HepG2 (cell line): ENCODE measurements around the gene PALMD. TPM values are rescaled to one million over a fixed set of nuclear protein-coding genes. Genes with fewer than 3 reads are reported as not detected.

Experiments
- ATAC-seq: fragments of 200-7000 bp; cut with Tn5 transposase; 3 replicates; pipeline ENCODE4 v1.9.1; 2020; ENCODE audit warnings: mild to moderate bottlenecking, moderate library complexity
- BruUV-seq: library from RNA; stranded (reverse); fragments of 400-500 nt; replicated peaks from 2 replicates; lab custom pipeline; 2021; lab: Mats Ljungman, UMichigan
- CTCF ChIA-PET: fragments of 300-600 bp; formaldehyde crosslinking; extraction: SDS; loops from one replicate; lab custom pipeline; 2021; ENCODE audit warnings: low total read pairs, inconsistent platforms, low intra/inter-chr PET ratio; lab: Yijun Ruan, JAX
- POLR2A ChIA-PET: fragments of 350-600 bp; sonication (Branson Sonifier 250); formaldehyde crosslinking; loops from one replicate; lab custom pipeline; 2020; ENCODE audit warnings: antibody characterized with exemption, inconsistent platforms; lab: Yijun Ruan, JAX
- DNase-seq: peaks from one replicate; pipeline ENCODE4 v3.0.0-alpha.2; 2015; ENCODE audit warnings: low spot score
- FAIRE-seq: peaks from 3 replicates; lab custom pipeline; 2011; peaks lifted over from hg19 to GRCh38; lab: Jason Lieb, UNC
- H2AFZ ChIP-seq: one replicate; pipeline ENCODE4 v1.6.1; 2011; ENCODE audit warnings: low read length, inconsistent platforms
- H3K27ac ChIP-seq: fragments of 300-600 bp; 3 replicates; pipeline ENCODE4 v1.8.0; 2011; ENCODE audit warnings: mixed run types, mild to moderate bottlenecking, mixed read lengths, low read length, inconsistent platforms; ENCODE audit not compliant: insufficient read depth; ENCODE audit errors: extremely low read length
- H3K27me3 ChIP-seq, 2 experiments: fragments of 200-600 bp in 1 of 2; 2 replicates in 1 of 2; 3 replicates in 1 of 2; pipeline versions ENCODE4 v1.6.0 to v1.8.0; 2011; ENCODE audit warnings: low read length in 2 of 2, mild to moderate bottlenecking in 2 of 2, moderate library complexity in 2 of 2, inconsistent platforms in 1 of 2; ENCODE audit not compliant: insufficient read depth in 2 of 2, control insufficient read depth in 1 of 2
- H3K36me3 ChIP-seq, 2 experiments: fragments of 200-600 bp in 1 of 2; replicated peaks in 1 of 2; 2 replicates in 1 of 2; 3 replicates in 1 of 2; pipeline versions ENCODE4 v1.5.1 to v1.8.0; 2011; ENCODE audit warnings: low read length in 2 of 2, inconsistent platforms in 1 of 2; ENCODE audit not compliant: insufficient read depth in 2 of 2, control insufficient read depth in 1 of 2
- H3K4me1 ChIP-seq: 2 replicates; pipeline ENCODE4 v1.5.1; 2012; ENCODE audit warnings: low read length, inconsistent platforms; ENCODE audit not compliant: insufficient read depth
- H3K4me2 ChIP-seq: 2 replicates; pipeline ENCODE4 v1.6.0; 2011; ENCODE audit warnings: low read depth, low read length, inconsistent platforms
- H3K4me3 ChIP-seq, 3 experiments: fragments of 200-600 bp in 1 of 3; sonication (generic), shearing (Covaris generic) in 1 of 3; replicated peaks in 1 of 3; 2 replicates each; pipeline ENCODE4 v1.5.1; 2011 to 2016; ENCODE audit warnings: low read length in 3 of 3, inconsistent platforms in 2 of 3, low read depth in 2 of 3, mild to moderate bottlenecking in 2 of 3, control low read depth in 1 of 3, mixed read lengths in 1 of 3; ENCODE audit not compliant: insufficient read depth in 1 of 3
- H3K79me2 ChIP-seq: one replicate; pipeline ENCODE4 v1.6.1; 2011; ENCODE audit warnings: low read length, inconsistent platforms; ENCODE audit not compliant: insufficient read depth
- H3K9ac ChIP-seq: 2 replicates; pipeline ENCODE4 v1.6.0; 2011; ENCODE audit warnings: mild to moderate bottlenecking, low read depth, low read length, inconsistent platforms; ENCODE audit not compliant: insufficient read depth
- H3K9me3 ChIP-seq: 2 replicates; pipeline ENCODE4 v1.5.1; 2012; ENCODE audit warnings: mild to moderate bottlenecking, low read length
- H4K20me1 ChIP-seq: 2 replicates; pipeline ENCODE4 v1.6.0; 2011; ENCODE audit warnings: inconsistent platforms, mild to moderate bottlenecking, low read length, moderate library complexity; ENCODE audit not compliant: insufficient read depth
- AKAP8 ChIP-seq: sonication (generic); formaldehyde crosslinking; IDR thresholded peaks from 2 replicates; pipeline ENCODE4 v1.5.1; 2020; ENCODE audit warnings: mild to moderate bottlenecking, missing genetic modification reagents
- FLYWCH1 ChIP-seq: sonication (generic); formaldehyde crosslinking; IDR thresholded peaks from 2 replicates; pipeline ENCODE4 v1.8.1; 2023; ENCODE audit warnings: mild to moderate bottlenecking, missing genetic modification reagents
- MEIS1 ChIP-seq: sonication (generic); formaldehyde crosslinking; IDR thresholded peaks from 2 replicates; pipeline ENCODE4 v1.9.0; 2021; ENCODE audit warnings: mild to moderate bottlenecking, missing genetic modification reagents, moderate library complexity, borderline replicate concordance
- SALL1 ChIP-seq: sonication (generic); formaldehyde crosslinking; IDR thresholded peaks from 2 replicates; pipeline ENCODE4 v1.8.0; 2022; ENCODE audit warnings: mild to moderate bottlenecking, missing genetic modification reagents
- SUZ12 ChIP-seq: fragments of 150-350 bp; IDR thresholded peaks from 2 replicates; pipeline ENCODE4 v1.6.1; 2014; ENCODE audit warnings: low read depth, low read length
- ZNF367 ChIP-seq: sonication (generic); formaldehyde crosslinking; IDR thresholded peaks from 2 replicates; pipeline ENCODE4 v1.4.0; 2020; ENCODE audit warnings: missing genetic modification reagents, borderline replicate concordance
- ZNF839 ChIP-seq: sonication (generic); formaldehyde crosslinking; IDR thresholded peaks from 2 replicates; pipeline ENCODE4 v1.4.0; 2020; ENCODE audit warnings: missing genetic modification reagents, mild to moderate bottlenecking, borderline replicate concordance
- WGBS: methylation state at CpG from one replicate; pipeline ENCODE4 v1.1.6; 2017; ENCODE audit warnings: low lambda C conversion rate; 5-methylcytosine and 5-hydroxymethylcytosine counted together
- in situ Hi-C: cut with HindIII; loops from 2 replicates; pipeline ENCODE4 v1.10.0; 2017; ENCODE audit warnings: low pct_unique_long_range_greater_than_20kb; ENCODE audit not compliant: extremely low pct_ligation_motif_present
- intact Hi-C: fragments of 100-400 bp; cut with micrococcal nuclease; formaldehyde crosslinking; loops from one replicate; pipeline ENCODE4 v1.10.0; 2022; ENCODE audit not compliant: unreplicated experiment
- polyA plus RNA-seq, 8 experiments: library from polyadenylated mRNA; depleted of rRNA in 3 of 8; stranded (reverse) in 7 of 8; unstranded in 1 of 8; fragments of >200 nt; fragmentation: Illumina TruSeq in 4 of 8; extraction: Trizol in 4 of 8; gene quantifications; 2 replicates each; pipeline versions ENCODE4 v1.2.1 to v1.2.3, GENCODE V29; 2011 to 2016; ENCODE audit warnings: low read depth in 4 of 8, missing spikeins in 1 of 8, mixed read lengths in 1 of 8; ENCODE audit not compliant: insufficient read depth in 1 of 8
- total RNA-seq, 5 experiments: library from RNA; depleted of rRNA; stranded (reverse); fragments of >200 nt; fragmentation: Illumina TruSeq; extraction: Trizol; gene quantifications; 2 replicates each; pipeline ENCODE4 v1.2.3, GENCODE V29; 2016; ENCODE audit warnings: low read depth in 1 of 5
- TF ChIP-seq, protein P1 (sequence below): sonication (generic); formaldehyde crosslinking; conservative IDR thresholded peaks from 2 replicates; pipeline ENCODE4 v1.8.0; 2022; ENCODE audit warnings: missing genetic modification reagents
- TF ChIP-seq, protein P2 (sequence below): sonication (generic); formaldehyde crosslinking; IDR thresholded peaks from 2 replicates; pipeline ENCODE4 v1.4.0; 2020; ENCODE audit warnings: missing genetic modification reagents, borderline replicate concordance
- TF ChIP-seq, protein P3 (sequence below): sonication (generic); formaldehyde crosslinking; IDR thresholded peaks from 2 replicates; pipeline ENCODE4 v1.8.0; 2022; ENCODE audit warnings: mild to moderate bottlenecking, missing genetic modification reagents, moderate library complexity
- TF ChIP-seq, protein P4 (sequence below): sonication (generic); formaldehyde crosslinking; IDR thresholded peaks from 2 replicates; pipeline ENCODE4 v1.5.1; 2020; ENCODE audit warnings: mild to moderate bottlenecking, missing genetic modification reagents, moderate library complexity
- TF ChIP-seq, protein P5 (sequence below): sonication (generic); formaldehyde crosslinking; conservative IDR thresholded peaks from 2 replicates; pipeline ENCODE4 v1.5.0; 2020; ENCODE audit warnings: missing genetic modification reagents

The PALMD gene
- total and polyA plus RNA-seq, 2 of the 13 experiments (the other 11 are each of a cell fraction or from before 2014, with no cell fraction given), result 5.5 to 31.1 TPM

DNA sequence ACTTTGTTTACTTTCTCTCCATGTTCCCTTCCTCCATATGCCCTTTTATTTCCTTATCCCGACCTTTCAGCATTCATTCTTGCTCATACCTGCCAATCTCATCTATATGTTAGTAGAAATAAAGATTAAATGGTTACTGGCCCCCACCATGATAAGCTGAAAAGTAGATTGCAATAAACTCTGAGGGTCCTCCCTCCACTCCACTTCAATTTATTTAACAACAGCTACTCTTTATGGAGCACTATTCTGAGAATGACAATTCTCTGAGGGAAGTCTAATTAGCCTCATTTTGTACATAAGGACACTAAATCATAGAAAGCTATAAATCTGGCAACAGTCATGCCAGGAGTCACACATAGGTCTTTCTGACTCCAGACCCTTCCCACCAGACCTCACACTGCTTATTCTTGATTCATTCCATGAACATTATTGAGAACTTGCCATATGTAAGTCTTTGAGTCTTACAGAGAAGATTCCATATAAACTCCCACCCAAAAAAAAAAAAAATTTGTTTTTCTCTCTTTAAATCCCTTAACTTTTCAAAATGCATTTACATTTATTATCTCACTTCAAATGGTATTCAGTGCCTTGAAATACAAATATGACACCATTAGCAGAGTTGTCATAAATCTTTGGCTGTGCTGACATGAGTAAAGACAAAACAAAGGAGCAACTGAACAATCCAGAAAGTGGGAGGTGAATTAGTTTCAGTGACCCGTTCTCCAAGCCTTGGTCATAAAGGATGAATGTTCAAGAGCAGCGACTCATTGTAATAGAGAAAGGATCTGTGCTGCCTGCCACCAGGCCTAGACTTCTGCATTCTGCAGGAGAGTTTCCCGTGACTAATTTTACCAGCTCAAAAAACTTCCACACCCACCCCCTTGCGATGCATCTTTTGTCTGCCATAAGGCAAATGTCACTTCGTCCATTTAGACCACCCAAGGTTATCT is 28.5 kb downstream of the PALMD start:
- Histone ChIP-seq H2AFZ (no peak overlapping the region), H3K79me2 (no peaks in the 10 kb centered on the region), H3K4me1 (0 out of 2 replicates have a peak, but pooled peaks cover 7% of the 10 kb centered on the region), H3K4me3 (no peak overlapping the region), H4K20me1 (no peaks in the 10 kb centered on the region), H3K27me3 (no peaks in the 10 kb centered on the region), H3K9ac (no peak overlapping the region), H3K27ac (no peak overlapping the region), H3K9me3 (no peaks in the 10 kb centered on the region), H3K4me2 (no peak overlapping the region), H3K36me3 (peaks cover 15 to 66% of the 10 kb centered on the region in 2 experiments)
- POLR2A ChIA-PET, result no interaction called here
- FAIRE-seq (no peak), ATAC-seq (no peak), DNase-seq (no peak)
- in situ Hi-C loops (no loop called here), intact Hi-C loops (no loop called here)
- 89% methylated on average over 6 of the region's 6 CpGs for WGBS
- CTCF ChIA-PET, result no interaction called here
- no TSS peak for BruUV-seq
- no peak for TF ChIP-seq ZNF367 (CRISPR knock-in tag)
- no peak for TF ChIP-seq SALL1
- TF ChIP-seq MEIS1, result no peak
- no peak for TF ChIP-seq ZNF839 (CRISPR knock-in tag)
- TF ChIP-seq, protein P1, sequence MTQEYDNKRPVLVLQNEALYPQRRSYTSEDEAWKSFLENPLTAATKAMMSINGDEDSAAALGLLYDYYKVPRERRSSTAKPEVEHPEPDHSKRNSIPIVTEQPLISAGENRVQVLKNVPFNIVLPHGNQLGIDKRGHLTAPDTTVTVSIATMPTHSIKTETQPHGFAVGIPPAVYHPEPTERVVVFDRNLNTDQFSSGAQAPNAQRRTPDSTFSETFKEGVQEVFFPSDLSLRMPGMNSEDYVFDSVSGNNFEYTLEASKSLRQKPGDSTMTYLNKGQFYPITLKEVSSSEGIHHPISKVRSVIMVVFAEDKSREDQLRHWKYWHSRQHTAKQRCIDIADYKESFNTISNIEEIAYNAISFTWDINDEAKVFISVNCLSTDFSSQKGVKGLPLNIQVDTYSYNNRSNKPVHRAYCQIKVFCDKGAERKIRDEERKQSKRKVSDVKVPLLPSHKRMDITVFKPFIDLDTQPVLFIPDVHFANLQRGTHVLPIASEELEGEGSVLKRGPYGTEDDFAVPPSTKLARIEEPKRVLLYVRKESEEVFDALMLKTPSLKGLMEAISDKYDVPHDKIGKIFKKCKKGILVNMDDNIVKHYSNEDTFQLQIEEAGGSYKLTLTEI, result no peak
- no peak for TF ChIP-seq FLYWCH1 (CRISPR knock-in tag)
- TF ChIP-seq, protein P2, sequence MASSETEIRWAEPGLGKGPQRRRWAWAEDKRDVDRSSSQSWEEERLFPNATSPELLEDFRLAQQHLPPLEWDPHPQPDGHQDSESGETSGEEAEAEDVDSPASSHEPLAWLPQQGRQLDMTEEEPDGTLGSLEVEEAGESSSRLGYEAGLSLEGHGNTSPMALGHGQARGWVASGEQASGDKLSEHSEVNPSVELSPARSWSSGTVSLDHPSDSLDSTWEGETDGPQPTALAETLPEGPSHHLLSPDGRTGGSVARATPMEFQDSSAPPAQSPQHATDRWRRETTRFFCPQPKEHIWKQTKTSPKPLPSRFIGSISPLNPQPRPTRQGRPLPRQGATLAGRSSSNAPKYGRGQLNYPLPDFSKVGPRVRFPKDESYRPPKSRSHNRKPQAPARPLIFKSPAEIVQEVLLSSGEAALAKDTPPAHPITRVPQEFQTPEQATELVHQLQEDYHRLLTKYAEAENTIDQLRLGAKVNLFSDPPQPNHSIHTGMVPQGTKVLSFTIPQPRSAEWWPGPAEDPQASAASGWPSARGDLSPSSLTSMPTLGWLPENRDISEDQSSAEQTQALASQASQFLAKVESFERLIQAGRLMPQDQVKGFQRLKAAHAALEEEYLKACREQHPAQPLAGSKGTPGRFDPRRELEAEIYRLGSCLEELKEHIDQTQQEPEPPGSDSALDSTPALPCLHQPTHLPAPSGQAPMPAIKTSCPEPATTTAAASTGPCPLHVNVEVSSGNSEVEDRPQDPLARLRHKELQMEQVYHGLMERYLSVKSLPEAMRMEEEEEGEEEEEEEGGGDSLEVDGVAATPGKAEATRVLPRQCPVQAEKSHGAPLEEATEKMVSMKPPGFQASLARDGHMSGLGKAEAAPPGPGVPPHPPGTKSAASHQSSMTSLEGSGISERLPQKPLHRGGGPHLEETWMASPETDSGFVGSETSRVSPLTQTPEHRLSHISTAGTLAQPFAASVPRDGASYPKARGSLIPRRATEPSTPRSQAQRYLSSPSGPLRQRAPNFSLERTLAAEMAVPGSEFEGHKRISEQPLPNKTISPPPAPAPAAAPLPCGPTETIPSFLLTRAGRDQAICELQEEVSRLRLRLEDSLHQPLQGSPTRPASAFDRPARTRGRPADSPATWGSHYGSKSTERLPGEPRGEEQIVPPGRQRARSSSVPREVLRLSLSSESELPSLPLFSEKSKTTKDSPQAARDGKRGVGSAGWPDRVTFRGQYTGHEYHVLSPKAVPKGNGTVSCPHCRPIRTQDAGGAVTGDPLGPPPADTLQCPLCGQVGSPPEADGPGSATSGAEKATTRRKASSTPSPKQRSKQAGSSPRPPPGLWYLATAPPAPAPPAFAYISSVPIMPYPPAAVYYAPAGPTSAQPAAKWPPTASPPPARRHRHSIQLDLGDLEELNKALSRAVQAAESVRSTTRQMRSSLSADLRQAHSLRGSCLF (CRISPR knock-in tag), result no peak
- TF ChIP-seq, protein P3, sequence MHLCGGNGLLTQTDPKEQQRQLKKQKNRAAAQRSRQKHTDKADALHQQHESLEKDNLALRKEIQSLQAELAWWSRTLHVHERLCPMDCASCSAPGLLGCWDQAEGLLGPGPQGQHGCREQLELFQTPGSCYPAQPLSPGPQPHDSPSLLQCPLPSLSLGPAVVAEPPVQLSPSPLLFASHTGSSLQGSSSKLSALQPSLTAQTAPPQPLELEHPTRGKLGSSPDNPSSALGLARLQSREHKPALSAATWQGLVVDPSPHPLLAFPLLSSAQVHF, result no peak
- no peak for TF ChIP-seq SUZ12
- TF ChIP-seq, protein P4, sequence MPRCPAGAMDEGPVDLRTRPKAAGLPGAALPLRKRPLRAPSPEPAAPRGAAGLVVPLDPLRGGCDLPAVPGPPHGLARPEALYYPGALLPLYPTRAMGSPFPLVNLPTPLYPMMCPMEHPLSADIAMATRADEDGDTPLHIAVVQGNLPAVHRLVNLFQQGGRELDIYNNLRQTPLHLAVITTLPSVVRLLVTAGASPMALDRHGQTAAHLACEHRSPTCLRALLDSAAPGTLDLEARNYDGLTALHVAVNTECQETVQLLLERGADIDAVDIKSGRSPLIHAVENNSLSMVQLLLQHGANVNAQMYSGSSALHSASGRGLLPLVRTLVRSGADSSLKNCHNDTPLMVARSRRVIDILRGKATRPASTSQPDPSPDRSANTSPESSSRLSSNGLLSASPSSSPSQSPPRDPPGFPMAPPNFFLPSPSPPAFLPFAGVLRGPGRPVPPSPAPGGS (CRISPR knock-in tag), result no peak
- TF ChIP-seq AKAP8 (CRISPR knock-in tag), result no peak
- TF ChIP-seq, protein P5, sequence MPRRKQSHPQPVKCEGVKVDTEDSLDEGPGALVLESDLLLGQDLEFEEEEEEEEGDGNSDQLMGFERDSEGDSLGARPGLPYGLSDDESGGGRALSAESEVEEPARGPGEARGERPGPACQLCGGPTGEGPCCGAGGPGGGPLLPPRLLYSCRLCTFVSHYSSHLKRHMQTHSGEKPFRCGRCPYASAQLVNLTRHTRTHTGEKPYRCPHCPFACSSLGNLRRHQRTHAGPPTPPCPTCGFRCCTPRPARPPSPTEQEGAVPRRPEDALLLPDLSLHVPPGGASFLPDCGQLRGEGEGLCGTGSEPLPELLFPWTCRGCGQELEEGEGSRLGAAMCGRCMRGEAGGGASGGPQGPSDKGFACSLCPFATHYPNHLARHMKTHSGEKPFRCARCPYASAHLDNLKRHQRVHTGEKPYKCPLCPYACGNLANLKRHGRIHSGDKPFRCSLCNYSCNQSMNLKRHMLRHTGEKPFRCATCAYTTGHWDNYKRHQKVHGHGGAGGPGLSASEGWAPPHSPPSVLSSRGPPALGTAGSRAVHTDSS, result no peak
